Osteoblast (primary cell): ENCODE measurements around the gene IKZF3. TPM values are rescaled to one million over a fixed set of nuclear protein-coding genes. Genes with fewer than 3 reads are reported as not detected.

ENCODE experiments used
- DNase-seq: peaks from one replicate; pipeline ENCODE4 v3.0.0; 2011; ENCODE audit warnings: low spot score, mixed read lengths; ENCODE audit not compliant: insufficient read length; ENCODE audit errors: missing footprints
- H2AFZ ChIP-seq: 2 replicates; pipeline ENCODE4 v1.6.0; 2011; ENCODE audit warnings: mild to moderate bottlenecking, low read length
- H3K27ac ChIP-seq: 2 replicates; pipeline ENCODE4 v1.5.1; 2011; ENCODE audit warnings: mild to moderate bottlenecking, low read depth, low read length, moderate library complexity
- H3K27me3 ChIP-seq: 2 replicates; pipeline ENCODE4 v1.6.0; 2012; ENCODE audit warnings: mild to moderate bottlenecking, control low read depth, inconsistent platforms, low read length, moderate library complexity; ENCODE audit not compliant: insufficient read depth
- H3K36me3 ChIP-seq: 2 replicates; pipeline ENCODE4 v1.5.1; 2011; ENCODE audit warnings: mild to moderate bottlenecking, low read length, control low read depth, moderate library complexity; ENCODE audit not compliant: insufficient read depth
- H3K4me1 ChIP-seq: 2 replicates; pipeline ENCODE4 v1.5.1; 2011; ENCODE audit warnings: mild to moderate bottlenecking, low read length, control low read depth, moderate library complexity; ENCODE audit not compliant: insufficient read depth
- H3K4me2 ChIP-seq: 2 replicates; pipeline ENCODE4 v1.6.0; 2011; ENCODE audit warnings: mild to moderate bottlenecking, low read length; ENCODE audit not compliant: insufficient read depth
- H3K4me3 ChIP-seq: fragments of 200-600 bp; sonication (generic); 3 replicates; pipeline ENCODE4 v1.5.1; 2012; ENCODE audit warnings: mild to moderate bottlenecking, low read length, inconsistent platforms; ENCODE audit not compliant: insufficient read depth
- H3K79me2 ChIP-seq: 2 replicates; pipeline ENCODE4 v1.6.0; 2012; ENCODE audit warnings: mild to moderate bottlenecking, low read length, control low read depth, inconsistent platforms; ENCODE audit not compliant: insufficient read depth
- H3K9me3 ChIP-seq: 2 replicates; pipeline ENCODE4 v1.5.1; 2011; ENCODE audit warnings: low read depth, low read length, control low read depth
- H4K20me1 ChIP-seq: 2 replicates; pipeline ENCODE4 v1.6.0; 2012; ENCODE audit warnings: mild to moderate bottlenecking, low read length, control low read depth; ENCODE audit not compliant: insufficient read depth
- CTCF ChIP-seq: IDR thresholded peaks from 2 replicates; pipeline ENCODE4 v1.5.1; 2011; ENCODE audit warnings: mild to moderate bottlenecking, low read depth, low read length, moderate library complexity; ENCODE audit errors: extremely low read depth
- total RNA-seq: library from RNA; depleted of rRNA; stranded (reverse); fragments of >200 nt; gene quantifications from 2 replicates; pipeline ENCODE4 v1.2.3, GENCODE V29; 2012

IKZF3 gene
- total RNA-seq, 1 donor: not detected

DNA sequence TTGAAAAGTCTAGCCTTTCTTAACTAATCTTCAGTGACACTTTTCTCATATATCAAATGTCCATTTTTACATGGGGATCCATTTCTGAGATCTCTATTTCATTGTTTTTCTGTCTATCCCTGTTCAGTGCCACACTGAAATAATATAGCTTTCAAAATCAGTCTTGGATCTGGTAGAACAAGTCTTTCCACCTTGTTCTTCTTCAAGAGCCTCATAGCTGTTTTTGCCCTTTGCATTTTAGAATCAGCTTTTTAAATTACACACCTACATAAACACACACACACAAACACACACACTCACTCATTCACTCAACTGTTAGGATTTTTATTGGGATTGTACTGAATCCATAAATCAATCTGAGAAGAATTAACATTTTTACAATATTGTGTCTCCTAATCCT, 35.1 kb upstream of the IKZF3 start:
- Histone ChIP-seq H2AFZ (no peak overlapping the region), H3K4me2 (no peak overlapping the region), H3K4me1 (peaks cover 7% of the 10 kb centered on the region), H4K20me1 (no peaks in the 10 kb centered on the region), H3K27ac (no peak overlapping the region), H3K36me3 (no peaks in the 10 kb centered on the region), H3K27me3 (no peaks in the 10 kb centered on the region), H3K4me3 (no peak overlapping the region), H3K79me2 (no peaks in the 10 kb centered on the region), H3K9me3 (no peaks in the 10 kb centered on the region)
- DNase-seq: no peak
- TF ChIP-seq CTCF: no peak

DNA sequence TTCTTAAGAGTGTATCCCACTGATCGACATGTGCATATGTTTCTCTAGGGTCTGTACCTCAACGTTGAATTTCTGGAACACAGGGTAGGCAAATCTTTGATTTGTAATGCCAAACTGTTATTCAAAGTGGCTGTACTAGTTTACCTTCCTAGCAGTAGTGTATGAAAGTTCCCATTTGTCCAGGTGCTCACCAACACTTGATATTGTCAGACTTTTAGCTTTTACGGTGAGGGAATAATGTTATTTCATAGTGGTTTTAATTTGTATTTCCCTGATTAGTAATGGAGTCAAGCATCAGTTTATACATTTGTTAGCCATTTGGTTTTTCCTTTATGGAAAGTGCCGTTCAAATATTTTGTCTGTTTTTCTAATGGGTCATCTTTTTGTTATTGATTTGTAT, 34.0 kb upstream of the IKZF3 start:
- Histone ChIP-seq H2AFZ (no peak overlapping the region), H3K4me1 (no peaks in the 10 kb centered on the region), H3K27me3 (peaks cover 1% of the 10 kb centered on the region), H3K9me3 (no peaks in the 10 kb centered on the region), H3K27ac (no peak overlapping the region), H3K4me2 (no peak overlapping the region), H3K4me3 (no peak overlapping the region), H4K20me1 (no peaks in the 10 kb centered on the region), H3K36me3 (no peaks in the 10 kb centered on the region), H3K79me2 (no peaks in the 10 kb centered on the region)
- no peak for DNase-seq
- TF ChIP-seq CTCF: no peak

DNA sequence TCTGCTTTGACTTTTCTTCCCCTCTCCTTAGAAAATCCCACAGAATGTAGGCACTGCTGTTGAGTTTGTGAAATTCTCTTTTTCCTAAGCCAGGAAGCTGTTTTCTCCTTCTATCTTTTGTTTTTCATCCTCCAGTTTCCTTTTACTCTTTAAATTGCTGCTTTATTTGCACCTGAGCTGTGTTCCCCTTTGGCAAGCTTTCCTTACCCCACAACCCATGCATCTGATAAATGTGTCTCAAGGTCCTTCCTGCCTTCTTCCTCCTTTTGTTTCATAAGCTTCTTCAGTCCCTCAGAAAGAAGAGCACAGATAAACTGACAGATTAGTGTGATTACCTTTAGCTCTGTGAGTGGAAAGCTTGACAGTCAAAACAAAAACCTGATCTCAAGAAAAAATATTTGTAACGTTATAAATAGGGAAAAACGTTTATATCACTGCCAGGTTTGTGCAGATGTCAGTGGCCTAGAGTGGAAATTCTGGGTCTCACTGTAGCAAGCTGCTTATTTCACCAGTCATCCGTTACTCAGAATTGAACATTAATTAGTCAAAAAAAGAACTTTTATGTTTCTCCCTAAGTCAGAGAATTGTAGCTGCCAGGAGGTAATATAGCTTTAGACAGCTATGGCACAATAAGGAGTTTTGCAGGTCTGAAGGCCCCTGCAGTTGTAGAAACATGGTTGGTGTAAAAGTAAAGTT, 30.7 kb upstream of the IKZF3 start:
- Histone ChIP-seq H3K9me3 (peaks cover 4% of the 10 kb centered on the region), H2AFZ (no peak overlapping the region), H3K36me3 (no peaks in the 10 kb centered on the region), H4K20me1 (no peaks in the 10 kb centered on the region), H3K4me2 (no peak overlapping the region), H3K27ac (no peak overlapping the region), H3K4me3 (no peak overlapping the region), H3K79me2 (no peaks in the 10 kb centered on the region), H3K4me1 (no peaks in the 10 kb centered on the region), H3K27me3 (peaks cover 12% of the 10 kb centered on the region)
- TF ChIP-seq CTCF: no peak
- no peak for DNase-seq

DNA sequence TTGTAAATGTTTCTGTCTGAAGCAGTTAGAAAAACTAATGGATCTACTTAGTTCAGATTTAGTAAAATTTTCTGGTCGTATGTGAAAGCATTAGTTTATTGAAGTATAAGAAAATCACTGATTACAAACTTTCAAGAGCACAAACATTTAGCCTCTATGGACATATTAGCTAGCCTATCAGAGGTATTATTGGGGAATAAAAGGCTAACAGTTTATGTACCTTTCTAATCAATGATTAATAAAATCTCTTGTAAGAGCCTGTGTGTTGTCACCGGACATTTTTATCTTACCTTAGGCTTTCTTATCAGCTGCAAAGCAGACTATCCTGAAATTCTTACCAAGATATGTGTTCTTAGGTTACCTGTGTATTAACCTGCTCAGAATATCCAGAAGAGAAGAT, 25.1 kb upstream of the IKZF3 start:
- Histone ChIP-seq H3K4me1 (no peaks in the 10 kb centered on the region), H3K4me3 (no peak overlapping the region), H3K27me3 (peaks cover 25% of the 10 kb centered on the region), H2AFZ (no peak overlapping the region), H4K20me1 (no peaks in the 10 kb centered on the region), H3K36me3 (no peaks in the 10 kb centered on the region), H3K9me3 (peaks cover 4% of the 10 kb centered on the region), H3K79me2 (no peaks in the 10 kb centered on the region), H3K4me2 (no peak overlapping the region), H3K27ac (no peak overlapping the region)
- TF ChIP-seq CTCF: no peak
- no peak for DNase-seq
